Astrocyte (in vitro differentiated cells and primary cell): ENCODE measurements around the gene SPCS1. TPM values are rescaled to one million over a fixed set of nuclear protein-coding genes. Genes with fewer than 3 reads are reported as not detected.

Experiments used
- DNase-seq: peaks from one replicate; pipeline ENCODE4 v3.0.0-alpha.2; 2010; ENCODE audit warnings: low read depth
- FAIRE-seq: peaks from 2 replicates; lab custom pipeline; 2011; peaks lifted over from hg19 to GRCh38; lab: Jason Lieb, UNC
- H2AFZ ChIP-seq: 2 replicates; pipeline ENCODE4 v1.6.0; 2012; ENCODE audit warnings: low read depth, low read length, inconsistent platforms
- H3K27ac ChIP-seq: 2 replicates; pipeline ENCODE4 v1.5.1; 2011; ENCODE audit warnings: low read depth, low read length, inconsistent platforms
- H3K27me3 ChIP-seq: 2 replicates; pipeline ENCODE4 v1.6.0; 2011; ENCODE audit warnings: low read length, inconsistent platforms; ENCODE audit not compliant: insufficient read depth
- H3K36me3 ChIP-seq: 2 replicates; pipeline ENCODE4 v1.5.1; 2011; ENCODE audit warnings: low read length, inconsistent platforms; ENCODE audit not compliant: insufficient read depth
- H3K4me1 ChIP-seq: 2 replicates; pipeline ENCODE4 v1.5.1; 2011; ENCODE audit warnings: low read length, inconsistent platforms; ENCODE audit not compliant: insufficient read depth
- H3K4me2 ChIP-seq: 2 replicates; pipeline ENCODE4 v1.6.0; 2012; ENCODE audit warnings: low read length, inconsistent platforms
- H3K4me3 ChIP-seq: 2 replicates; pipeline ENCODE4 v1.5.1; 2011; ENCODE audit warnings: low read depth, mild to moderate bottlenecking, low read length, inconsistent platforms; ENCODE audit not compliant: insufficient read depth
- H3K79me2 ChIP-seq: 2 replicates; pipeline ENCODE4 v1.6.0; 2012; ENCODE audit warnings: mild to moderate bottlenecking, low read length, inconsistent platforms; ENCODE audit not compliant: insufficient read depth
- H3K9ac ChIP-seq: 2 replicates; pipeline ENCODE4 v1.6.0; 2012; ENCODE audit warnings: mild to moderate bottlenecking, low read length, inconsistent platforms
- H3K9me3 ChIP-seq: 2 replicates; pipeline ENCODE4 v1.5.1; 2012; ENCODE audit warnings: low read depth, mild to moderate bottlenecking, low read length, inconsistent platforms; ENCODE audit not compliant: insufficient read depth
- H4K20me1 ChIP-seq: 2 replicates; pipeline ENCODE4 v1.6.0; 2012; ENCODE audit warnings: low read length, inconsistent platforms; ENCODE audit not compliant: insufficient read depth
- H3K27ac Mint-ChIP-seq: one replicate; pipeline ENCODE4 v1.8.0; 2021; ENCODE audit warnings: mild to moderate bottlenecking, mixed read lengths; ENCODE audit not compliant: unreplicated experiment
- H3K27me3 Mint-ChIP-seq: one replicate; pipeline ENCODE4 v1.8.0; 2021; ENCODE audit warnings: low read depth, mixed read lengths; ENCODE audit not compliant: unreplicated experiment
- H3K36me3 Mint-ChIP-seq: one replicate; pipeline ENCODE4 v1.8.0; 2021; ENCODE audit warnings: low read depth, mixed read lengths; ENCODE audit not compliant: unreplicated experiment
- H3K4me1 Mint-ChIP-seq: one replicate; pipeline ENCODE4 v1.8.0; 2021; ENCODE audit warnings: low read depth, mixed read lengths; ENCODE audit not compliant: unreplicated experiment
- H3K4me3 Mint-ChIP-seq: one replicate; pipeline ENCODE4 v1.8.0; 2021; ENCODE audit warnings: mild to moderate bottlenecking, moderate library complexity, mixed read lengths; ENCODE audit not compliant: unreplicated experiment
- H3K9me3 Mint-ChIP-seq: one replicate; pipeline ENCODE4 v1.8.0; 2021; ENCODE audit warnings: mild to moderate bottlenecking, mixed read lengths; ENCODE audit not compliant: unreplicated experiment
- CTCF ChIP-seq: IDR thresholded peaks from 2 replicates; pipeline ENCODE4 v1.5.1; 2011; ENCODE audit warnings: low read depth, mild to moderate bottlenecking, inconsistent platforms, low read length, moderate library complexity; ENCODE audit not compliant: insufficient read depth
- EZH2 ChIP-seq: IDR thresholded peaks from 2 replicates; pipeline ENCODE4 v1.6.1; 2012; ENCODE audit warnings: mild to moderate bottlenecking, low read length, inconsistent platforms; ENCODE audit not compliant: insufficient read depth
- total RNA-seq: library from RNA; stranded (reverse); gene quantifications from 2 replicates; pipeline ENCODE4 v1.2.1, GENCODE V29; 2021

SPCS1 gene
- total RNA-seq, 1 donor from 2014 or later = 110 TPM

- H3K27ac Mint-ChIP-seq = peak overlapping the region; percentile 91
- peaks cover 16% of the 10 kb centered on the region for H4K20me1 ChIP-seq
- H2AFZ ChIP-seq = peak overlapping the region; percentile 99
- no peaks in the 10 kb centered on the region for H3K9me3 ChIP-seq
- H3K9ac ChIP-seq = peak overlapping the region; percentile 99
- H3K4me3 ChIP-seq = peak overlapping the region; percentile 86
- no peaks in the 10 kb centered on the region for H3K27me3 ChIP-seq
- peak overlapping the region; percentile 97 for H3K4me3 Mint-ChIP-seq
- peak overlapping the region; percentile 100 for H3K4me2 ChIP-seq
- FAIRE-seq (no peak), DNase-seq (peak; percentile 18)
- no peaks in the 10 kb centered on the region for H3K27me3 Mint-ChIP-seq
- peaks cover 6% of the 10 kb centered on the region for H3K36me3 Mint-ChIP-seq
- peak overlapping the region; percentile 90 for H3K27ac ChIP-seq
- peaks cover 20% of the 10 kb centered on the region for H3K4me1 Mint-ChIP-seq
- H3K4me1 ChIP-seq = peaks cover 24% of the 10 kb centered on the region
- H3K9me3 Mint-ChIP-seq = no peaks in the 10 kb centered on the region
- TF ChIP-seq CTCF (no peak), EZH2 (no peak)
- H3K36me3 ChIP-seq = peaks cover 21% of the 10 kb centered on the region
- H3K79me2 ChIP-seq = peaks cover 85% of the 10 kb centered on the region
These were observed 1.1 kb upstream of the SPCS1 start for GRCh38 chr3:52704611-52705437.

- Histone ChIP-seq H2AFZ (peak overlapping the region; percentile 99), H3K79me2 (peaks cover 80% of the 10 kb centered on the region)
- H3K4me1 Mint-ChIP-seq = peaks cover 20% of the 10 kb centered on the region
These were observed 543 bp upstream of the SPCS1 start for GRCh38 chr3:52705438-52705687.

More at GRCh38 chr3:52705438-52705687, 543 bp upstream of the SPCS1 start:
- Histone ChIP-seq H3K4me2 (peak overlapping the region; percentile 100), H3K27me3 (no peaks in the 10 kb centered on the region), H3K4me3 (peak overlapping the region; percentile 86), H3K27ac (peak overlapping the region; percentile 90), H3K4me1 (peaks cover 24% of the 10 kb centered on the region), H3K36me3 (peaks cover 20% of the 10 kb centered on the region), H3K9ac (peak overlapping the region; percentile 99), H3K9me3 (no peaks in the 10 kb centered on the region), H4K20me1 (peaks cover 16% of the 10 kb centered on the region)
- Mint-ChIP-seq H3K27ac (peak overlapping the region; percentile 91), H3K4me3 (peak overlapping the region; percentile 97), H3K36me3 (peaks cover 6% of the 10 kb centered on the region), H3K27me3 (no peaks in the 10 kb centered on the region), H3K9me3 (no peaks in the 10 kb centered on the region)
- DNase-seq (no peak), FAIRE-seq (no peak)
- TF ChIP-seq EZH2 (no peak), CTCF (no peak)
